Measurements from ENCODE around the gene PLAAT4. TPM values are rescaled to one million over a fixed set of nuclear protein-coding genes. Genes with fewer than 3 reads are reported as not detected.

The PLAAT4 gene
- total and polyA plus RNA-seq, 2 of the 8 experiments (the other 6 are each of a cell fraction or from before 2014, with no cell fraction given), result 2.8 to 4.1 TPM

GRCh38 chr11:63572026-63572688, 35.5 kb downstream of the PLAAT4 start:
- no peaks in the 10 kb centered on the region for H3K9me3 ChIP-seq (ENCODE audit: insufficient read depth in 2 of 2, low read depth in 1 of 2, low read length in 1 of 2)
- H3K79me1 ChIP-seq (ENCODE audit: low read depth, low read length), result peaks cover 3% of the 10 kb centered on the region; the same call in 1 of the 2 replicates
- no peak overlapping the region for H3K4ac ChIP-seq (replicated peaks; ENCODE audit: insufficient read length, low read depth, low read length)
- no peak overlapping the region for H3K23ac ChIP-seq (ENCODE audit: insufficient read length)
- H3K36me3 ChIP-seq (ENCODE audit: control insufficient read depth in 2 of 4, insufficient read depth in 4 of 4, low read length in 3 of 4), result peaks cover 5 to 25% (median 14%) of the 10 kb centered on the region in 4 experiments; a peak in 5 of 8 replicates
- no peak overlapping the region for H2AFZ ChIP-seq (ENCODE audit: low read length)
- no peak overlapping the region for H3K4me2 ChIP-seq (ENCODE audit: insufficient read depth in 1 of 2, low read depth in 2 of 2, low read length in 2 of 2)
- H2BK15ac ChIP-seq (ENCODE audit: low read length), result no peak overlapping the region
- H2AK5ac ChIP-seq (ENCODE audit: low read depth, low read length), result no peak overlapping the region
- no peak overlapping the region for H2BK20ac ChIP-seq (ENCODE audit: low read length)
- H3K79me2 ChIP-seq (ENCODE audit: control insufficient read depth in 1 of 2, insufficient read depth in 2 of 2, low read length in 2 of 2), result no peaks in the 10 kb centered on the region
- WGBS, 2 experiments (ENCODE audit: extremely low coverage in 1 of 2, insufficient coverage in 1 of 2, insufficient read length in 1 of 2, insufficient replicate concordance in 2 of 2, low coverage in 1 of 2, low lambda C conversion rate in 2 of 2, missing lambda C conversion rate in 1 of 2), result 83% methylated on average over 3 of the region's 3 CpGs; no CpG with 5 or more reads in 1 of the 2 experiments
- no peaks in the 10 kb centered on the region; the same call in 1 of the 2 replicates for H3K23me2 ChIP-seq (ENCODE audit: low read depth, low read length)
- no peak overlapping the region for H2BK12ac ChIP-seq (ENCODE audit: low read depth, low read length)
- H3K27ac ChIP-seq (ENCODE audit: low read depth, low read length), result no peak overlapping the region
- H4K8ac ChIP-seq (ENCODE audit: extremely low read depth, insufficient read depth, low read length), result no peak overlapping the region
- CTCF ChIA-PET (ENCODE audit: partially characterized antibody), result no interaction called here
- no peak overlapping the region for H4K91ac ChIP-seq (replicated peaks; ENCODE audit: insufficient read length, low read length)
- FAIRE-seq (no peak), DNase-seq (ENCODE audit: low read depth in 1 of 2, low spot score in 2 of 2) (no peak)
- H4K5ac ChIP-seq (ENCODE audit: insufficient read length, low read depth, low read length), result no peak overlapping the region
- no peaks in the 10 kb centered on the region for H3K27me3 ChIP-seq (replicated peaks in 1 of 4; ENCODE audit: control insufficient read depth in 3 of 4, extremely low read depth in 1 of 4, insufficient read depth in 3 of 4, low read length in 3 of 4)
- H3K9ac ChIP-seq (replicated peaks in 1 of 4; ENCODE audit: extremely low read depth in 1 of 4, low read depth in 3 of 4, low read length in 3 of 4), result no peak overlapping the region
- H4K20me1 ChIP-seq (replicated peaks in 1 of 2; ENCODE audit: control insufficient read depth in 1 of 2, insufficient read depth in 2 of 2, low read length in 2 of 2), result no peaks in the 10 kb centered on the region
- POLR2A ChIA-PET (ENCODE audit: partially characterized antibody), result interaction anchor here (0.6 kb wide), 1 partner anchor 18 kb away, joined by 4 read pairs; no protein-coding TSS in a partner anchor
- H3K18ac ChIP-seq (ENCODE audit: extremely low read depth, low read length), result no peak overlapping the region
- H2BK5ac ChIP-seq (ENCODE audit: low read depth, low read length), result no peak overlapping the region
- H3K4me3 ChIP-seq (ENCODE audit: extremely low read depth in 1 of 4, insufficient read depth in 2 of 4, low read depth in 3 of 4, low read length in 4 of 4), result no peak overlapping the region
- H2BK120ac ChIP-seq (replicated peaks; ENCODE audit: low read depth, low read length), result no peak overlapping the region
- H3K56ac ChIP-seq (replicated peaks; ENCODE audit: insufficient read length, low read depth, low read length), result no peak overlapping the region
- no peak overlapping the region for H3K14ac ChIP-seq (ENCODE audit: insufficient read length)
- peaks cover 0 to 3% (median 0%) of the 10 kb centered on the region in 4 experiments; a peak in 1 of 7 replicates for H3K4me1 ChIP-seq (replicated peaks in 1 of 4; ENCODE audit: control insufficient read depth in 3 of 4, insufficient read depth in 4 of 4, low read length in 3 of 4)
- TF ChIP-seq YY1 (IDR thresholded peaks at IDR 0.05; ENCODE audit: low read depth, low read length) (no peak), PHF8 (conservative IDR thresholded peaks at IDR 0.05; ENCODE audit: low read depth, low read length) (no peak), POLR2AphosphoS5 (IDR thresholded peaks at IDR 0.05; ENCODE audit: low read depth, low read length) (no peak), SP2 (IDR thresholded peaks at IDR 0.05; ENCODE audit: low read length) (no peak), E2F6 (IDR thresholded peaks at IDR 0.05) (no peak), SRF (IDR thresholded peaks at IDR 0.05; ENCODE audit: low read depth, low read length) (no peak), ATF2 (IDR thresholded peaks at IDR 0.05; ENCODE audit: low read length) (no peak), TCF12 (IDR thresholded peaks at IDR 0.05; ENCODE audit: low read depth, low read length) (no peak), ASH2L (IDR thresholded peaks at IDR 0.05; ENCODE audit: low read length) (no peak), MAFK (IDR thresholded peaks at IDR 0.05; ENCODE audit: low read depth, low read length) (no peak), RFX5 (IDR thresholded peaks at IDR 0.05; ENCODE audit: borderline replicate concordance, low read depth, low read length) (no peak), EGR1 (IDR thresholded peaks at IDR 0.05; ENCODE audit: borderline replicate concordance, low read depth, low read length) (no peak)

Measured in H1 (cell line).